ENCODE data around the gene DUSP15. TPM values are rescaled to one million over a fixed set of nuclear protein-coding genes. Genes with fewer than 3 reads are reported as not detected.
"Not testable (repeated sequence)": the region's sequence is repeated elsewhere in the genome, so short reads cannot be mapped to it uniquely, and the experiment has no call there.

Gene DUSP15
- total RNA-seq, 1 donor from 2014 or later, result not detected

DNA sequence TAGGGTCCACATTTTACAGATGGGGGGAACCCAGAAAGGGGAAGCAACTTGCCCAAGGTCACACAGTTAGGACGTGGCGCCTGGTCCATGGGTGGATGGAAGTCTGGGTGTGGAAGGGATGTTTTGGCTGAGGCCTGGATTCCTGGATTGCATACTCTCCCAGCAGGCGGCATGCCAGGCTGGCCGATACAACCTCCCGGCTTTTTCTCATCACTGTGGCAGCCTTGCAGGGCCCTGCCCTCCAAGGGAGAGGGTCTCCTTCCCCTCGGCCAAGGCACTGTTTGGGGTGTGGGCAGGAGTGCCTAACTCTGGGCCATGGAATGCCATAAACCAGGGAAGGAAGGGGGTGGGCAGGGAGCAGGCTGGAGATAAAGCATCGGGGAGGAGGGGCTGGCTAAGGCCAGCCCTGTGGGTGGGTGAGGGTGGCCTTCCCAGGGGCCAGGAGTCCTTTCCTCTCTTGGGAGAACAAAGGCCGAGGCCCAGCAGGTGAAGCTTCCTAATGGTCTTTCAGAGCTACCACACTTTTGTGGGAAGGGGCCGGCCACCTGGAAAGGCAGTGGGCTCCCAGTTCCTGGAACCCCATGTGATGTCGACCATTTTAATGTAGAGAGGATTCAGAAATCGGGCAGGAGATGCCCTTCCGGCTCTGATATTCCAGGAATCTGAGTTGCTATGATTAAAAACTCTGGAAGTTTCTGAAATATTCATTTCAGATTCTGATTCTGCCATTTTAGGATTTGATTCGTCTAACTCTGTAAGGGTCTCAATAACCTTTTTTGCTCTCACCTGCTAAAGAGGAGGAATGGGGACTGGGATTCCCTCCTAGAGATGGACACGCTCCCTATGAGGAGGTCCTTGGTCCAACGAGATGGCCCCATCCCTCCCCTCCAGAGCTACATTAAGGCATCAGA is 29.2 kb downstream of the DUSP15 start:
- DNase-seq (ENCODE audit: low read depth, low spot score), result no peak

DNA sequence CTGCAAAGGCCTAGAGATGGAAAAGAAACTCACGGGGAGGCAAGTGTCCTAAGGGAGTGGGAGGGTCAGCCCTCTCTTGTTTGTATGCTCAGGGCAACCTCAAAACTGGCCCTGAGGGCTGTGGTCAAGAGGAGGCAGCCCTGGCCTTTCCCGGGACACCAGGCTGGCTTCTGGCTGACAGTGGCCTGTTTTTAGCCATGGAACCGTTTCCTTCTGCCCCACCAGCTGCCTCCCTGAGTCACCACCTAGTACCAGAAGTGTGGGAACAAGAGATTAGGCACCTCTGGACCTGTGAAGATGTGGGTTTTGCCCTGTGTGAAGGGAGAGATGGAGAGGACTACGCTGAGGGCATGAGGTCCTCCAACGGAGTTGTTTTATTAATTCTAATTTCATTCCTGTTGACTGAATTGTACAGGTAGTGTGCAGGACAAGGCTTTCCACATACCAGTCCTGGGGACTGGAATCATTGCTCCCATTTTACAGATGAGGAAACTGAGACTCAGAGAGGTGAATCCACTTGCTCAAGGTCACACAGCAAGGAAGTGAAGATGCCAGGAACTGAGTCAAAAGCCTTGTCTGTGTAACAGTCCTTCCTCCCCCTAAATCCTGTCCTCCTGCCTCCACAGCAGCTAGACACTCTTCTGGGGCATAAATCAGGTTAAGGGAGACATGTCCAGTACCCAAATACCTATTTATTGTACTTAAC is 30.4 kb downstream of the DUSP15 start:
- no peak for DNase-seq (ENCODE audit: low read depth, low spot score)

DNA sequence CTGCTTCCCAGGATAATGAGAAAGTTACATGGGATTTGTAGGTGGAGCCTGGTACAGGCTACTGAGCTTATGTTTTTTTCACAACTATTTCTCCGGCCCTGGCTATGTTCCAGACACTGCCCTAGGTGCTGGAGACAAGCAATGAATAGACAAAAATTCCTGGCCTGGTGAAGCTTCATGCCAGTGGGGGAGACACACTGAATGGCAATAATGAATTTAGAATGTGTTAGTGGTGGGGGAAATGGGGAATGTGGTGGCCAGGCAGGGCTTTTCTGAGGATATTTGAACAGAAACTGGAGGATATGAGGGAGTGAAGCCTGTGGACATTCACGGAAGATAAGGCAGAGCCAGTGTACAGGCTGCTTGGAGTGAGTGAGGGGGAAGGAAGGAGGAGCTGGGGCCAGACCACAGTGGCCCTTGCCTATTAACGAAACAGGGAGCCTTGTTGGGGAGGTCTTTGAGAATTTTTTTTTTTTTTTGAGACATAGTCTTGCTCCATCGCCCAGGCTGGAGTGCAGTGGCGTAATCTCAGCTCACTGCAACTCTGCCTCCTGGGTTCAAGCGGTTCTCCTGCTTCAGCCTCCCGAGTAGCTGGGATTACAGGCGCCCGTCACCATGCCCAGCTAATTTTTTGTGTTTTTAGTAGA is 31.6 kb downstream of the DUSP15 start:
- DNase-seq (ENCODE audit: low read depth, low spot score), result no peak

DNA sequence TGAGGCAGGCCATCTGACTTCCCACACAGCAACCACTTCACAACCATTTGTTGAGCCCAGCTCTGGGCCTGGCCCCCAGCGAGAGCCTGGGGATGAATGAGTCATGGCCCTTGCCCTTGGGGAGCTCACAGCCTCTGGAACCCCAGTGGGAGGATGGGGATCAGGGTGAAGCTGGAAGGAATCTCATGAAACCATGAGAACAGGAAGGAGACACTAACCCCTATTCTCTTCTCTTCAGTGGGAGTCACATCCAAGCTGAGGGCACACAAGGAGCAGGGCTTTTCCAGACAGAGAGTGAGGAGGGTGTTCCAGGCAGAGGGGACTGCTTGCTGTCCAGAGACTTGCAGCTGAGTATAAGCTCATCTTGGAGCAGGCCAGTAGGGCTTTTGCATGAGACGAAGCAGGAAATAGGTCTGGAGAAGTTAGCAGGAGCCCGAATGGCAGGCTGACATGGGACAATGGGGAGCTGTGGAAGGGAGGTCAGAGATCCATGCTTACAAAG is 32.4 kb downstream of the DUSP15 start:
- DNase-seq (ENCODE audit: low read depth, low spot score), result no peak

DNA sequence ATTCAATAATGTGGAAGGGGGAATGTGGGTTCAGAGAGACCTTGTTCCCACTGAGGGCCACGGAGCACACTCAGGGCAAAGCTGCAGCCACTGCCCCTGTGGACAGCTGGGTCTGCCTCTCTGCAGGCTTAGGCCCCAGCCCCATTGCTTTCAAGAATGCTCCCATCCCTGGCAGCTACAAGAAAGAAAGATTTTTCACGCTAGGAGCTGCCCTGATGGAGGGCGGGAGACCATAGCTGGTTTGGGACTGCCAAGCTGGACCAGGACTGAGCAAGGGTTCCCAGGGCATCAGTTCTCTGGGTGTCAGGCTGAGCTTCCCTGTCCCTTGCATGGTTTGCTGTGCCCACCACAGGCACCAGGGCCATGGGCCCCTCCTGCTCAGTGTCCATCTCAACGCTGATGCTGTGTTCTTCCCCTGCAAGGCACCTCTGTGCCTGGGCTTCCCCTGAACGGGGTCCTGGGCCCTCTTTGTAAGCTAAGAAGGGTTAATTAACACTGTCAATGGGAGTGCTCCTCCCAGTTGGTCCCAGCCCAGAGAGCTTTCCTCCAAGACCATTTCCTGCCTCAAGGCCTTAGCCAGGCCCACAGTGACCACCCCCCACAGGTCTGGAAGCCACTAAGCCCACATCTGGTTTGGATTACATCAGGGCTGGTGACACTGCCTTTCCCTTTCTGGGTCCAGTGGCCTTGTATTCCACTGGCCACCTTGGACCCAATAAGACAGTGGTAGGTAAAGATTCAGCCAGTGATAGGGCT is 33.3 kb downstream of the DUSP15 start:
- DNase-seq (ENCODE audit: low read depth, low spot score), result no peak

DNA sequence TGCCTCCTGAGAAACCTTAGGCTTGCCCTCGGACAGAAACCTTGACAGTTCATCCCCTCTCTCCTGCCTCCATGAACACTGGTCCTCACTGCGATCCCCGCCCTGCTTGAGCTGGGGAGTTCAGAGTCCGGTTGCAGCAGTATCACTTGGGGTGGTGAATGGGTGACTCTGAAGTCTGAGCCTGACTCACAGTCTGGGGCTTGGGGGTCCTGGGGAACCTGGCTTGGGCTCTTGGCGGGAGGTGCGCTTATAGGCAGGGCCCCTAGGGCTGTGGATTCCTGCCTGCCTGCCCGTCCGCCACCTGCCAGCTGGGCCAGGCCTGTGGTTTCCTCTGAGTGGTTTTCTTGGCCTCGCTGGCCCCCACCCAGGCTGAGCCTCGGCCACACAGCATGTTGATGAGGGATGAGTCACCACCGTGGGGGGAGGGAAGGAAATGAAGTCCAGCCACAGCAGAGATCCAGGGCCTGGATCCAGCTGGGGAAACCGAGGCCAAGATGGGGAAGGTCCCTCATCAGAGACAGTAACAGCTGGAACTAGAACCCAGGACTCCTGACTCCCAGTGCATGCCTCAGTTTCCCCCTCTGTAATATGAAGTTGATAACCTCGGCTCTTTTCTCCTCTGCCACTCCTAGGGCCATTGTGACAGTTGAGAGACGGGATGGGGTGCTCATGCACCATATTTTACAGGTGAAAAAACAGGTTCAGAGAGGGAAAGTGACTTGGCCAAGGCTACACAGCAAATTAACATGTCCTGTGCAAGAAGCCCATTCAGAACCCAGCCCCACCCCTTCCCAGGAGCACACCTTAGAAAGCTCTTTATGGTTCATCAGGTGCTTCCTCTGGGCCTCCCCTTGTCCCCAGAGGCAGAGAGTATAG is 34.1 kb downstream of the DUSP15 start:
- peak; percentile 50 for DNase-seq (ENCODE audit: low read depth, low spot score)

DNA sequence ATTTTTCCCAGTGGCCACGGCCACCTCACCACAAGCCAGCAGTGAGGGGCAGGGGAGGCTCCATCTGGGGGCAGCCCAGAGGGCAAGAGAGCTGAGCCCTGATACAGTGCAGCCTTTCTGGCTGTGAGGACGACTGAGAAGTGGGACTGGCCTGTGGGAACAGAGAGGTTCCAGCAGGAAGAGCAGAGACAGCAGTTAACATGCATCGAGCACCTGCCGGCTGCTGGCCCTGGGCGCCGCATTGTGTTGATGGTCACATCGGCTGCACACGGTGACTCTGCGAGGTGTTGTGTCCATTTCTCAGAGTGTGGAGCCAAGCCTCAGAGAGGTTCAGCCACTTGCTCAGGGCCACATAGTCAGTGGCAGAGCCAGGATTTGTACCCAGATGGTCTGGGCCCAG is 34.8 kb downstream of the DUSP15 start:
- DNase-seq (ENCODE audit: low read depth, low spot score), result no peak

DNA sequence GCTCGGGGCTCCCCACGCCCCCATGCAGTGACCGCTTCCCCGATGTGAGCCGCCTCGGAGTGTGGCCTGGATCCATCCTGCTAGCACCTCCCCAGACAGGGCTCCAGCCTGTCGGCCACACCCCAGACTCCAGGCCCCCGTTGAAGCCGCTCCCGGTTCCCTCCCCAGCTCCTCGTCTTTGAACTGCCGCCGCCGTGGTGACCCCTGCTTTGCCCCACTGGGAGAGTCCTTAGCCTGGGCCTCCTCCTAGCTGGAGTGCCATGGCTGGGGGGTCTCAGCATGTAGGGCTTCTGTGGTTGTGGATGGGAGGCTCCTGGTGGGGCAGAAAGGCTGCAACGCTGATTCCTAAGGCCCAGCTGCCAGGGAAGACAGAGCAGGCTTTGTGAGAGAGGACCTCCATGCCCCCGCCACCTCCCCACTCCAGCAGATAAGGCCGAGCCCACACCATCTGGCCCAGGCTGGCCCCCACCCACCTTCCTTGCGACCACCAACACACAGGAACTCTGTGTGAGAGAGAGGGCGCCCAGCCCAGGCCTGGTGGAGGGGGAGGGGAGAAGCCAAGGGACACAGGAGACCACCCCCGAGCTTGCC is 36.3 kb downstream of the DUSP15 start:
- no peak for DNase-seq (ENCODE audit: low read depth, low spot score)

DNA sequence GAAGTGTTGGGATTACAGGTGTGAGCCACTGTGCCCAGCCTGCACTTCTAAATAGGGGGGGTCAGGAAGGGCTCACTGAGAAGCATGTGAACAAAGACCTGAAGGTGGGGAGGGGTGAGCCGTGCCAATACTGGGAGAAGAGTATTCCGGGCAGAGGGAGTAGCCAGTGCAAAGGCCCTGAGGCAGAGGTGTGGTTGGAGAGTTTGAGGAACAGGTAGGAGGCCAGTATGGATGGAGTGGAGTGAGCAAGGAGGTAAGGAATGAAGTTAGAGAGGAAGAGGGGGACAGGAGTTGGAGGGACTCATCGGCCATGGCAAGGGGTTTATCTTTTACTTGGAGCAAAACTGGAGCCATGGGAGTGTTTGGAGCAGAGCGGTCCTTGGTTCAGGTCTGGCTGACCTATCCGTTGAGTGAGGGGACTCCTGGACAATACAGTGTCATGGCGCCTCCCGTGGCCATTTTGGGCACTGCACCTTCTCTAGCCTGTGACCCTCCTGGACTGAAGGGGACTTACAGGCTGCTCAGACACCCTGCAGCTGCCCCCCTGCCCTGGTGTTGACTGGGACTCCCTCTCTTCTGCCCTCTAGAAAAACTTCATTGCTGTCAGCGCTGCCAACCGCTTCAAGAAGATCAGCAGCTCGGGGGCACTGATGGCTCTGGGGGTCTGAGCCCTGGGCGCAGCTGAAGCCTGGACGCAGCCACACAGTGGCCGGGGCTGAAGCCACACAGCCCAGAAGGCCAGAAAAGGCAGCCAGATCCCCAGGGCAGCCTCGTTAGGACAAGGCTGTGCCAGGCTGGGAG is 37.0 kb downstream of the DUSP15 start:
- no peak for DNase-seq (ENCODE audit: low read depth, low spot score)

DNA sequence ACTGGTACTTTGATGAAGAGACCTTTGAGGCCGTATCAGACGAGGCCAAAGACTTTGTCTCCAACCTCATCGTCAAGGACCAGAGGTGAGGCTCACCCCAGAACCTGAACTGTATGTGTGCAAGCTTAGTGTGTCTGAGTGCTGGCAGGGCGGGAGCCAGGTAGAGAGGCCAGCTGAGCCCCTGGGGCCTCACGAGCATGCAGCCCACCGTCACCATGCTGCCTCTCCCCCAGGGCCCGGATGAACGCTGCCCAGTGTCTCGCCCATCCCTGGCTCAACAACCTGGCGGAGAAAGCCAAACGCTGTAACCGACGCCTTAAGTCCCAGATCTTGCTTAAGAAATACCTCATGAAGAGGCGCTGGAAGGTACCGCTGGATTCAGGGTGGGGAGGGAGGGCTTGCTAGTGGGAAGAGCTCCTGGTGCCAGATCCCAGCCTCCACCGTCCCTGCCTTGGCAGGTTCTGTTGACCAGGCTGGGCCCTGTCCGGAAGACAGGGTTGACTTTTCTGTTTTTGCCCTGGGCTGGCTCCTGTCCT is 38.5 kb downstream of the DUSP15 start:
- no peak for DNase-seq (ENCODE audit: low read depth, low spot score)

DNA sequence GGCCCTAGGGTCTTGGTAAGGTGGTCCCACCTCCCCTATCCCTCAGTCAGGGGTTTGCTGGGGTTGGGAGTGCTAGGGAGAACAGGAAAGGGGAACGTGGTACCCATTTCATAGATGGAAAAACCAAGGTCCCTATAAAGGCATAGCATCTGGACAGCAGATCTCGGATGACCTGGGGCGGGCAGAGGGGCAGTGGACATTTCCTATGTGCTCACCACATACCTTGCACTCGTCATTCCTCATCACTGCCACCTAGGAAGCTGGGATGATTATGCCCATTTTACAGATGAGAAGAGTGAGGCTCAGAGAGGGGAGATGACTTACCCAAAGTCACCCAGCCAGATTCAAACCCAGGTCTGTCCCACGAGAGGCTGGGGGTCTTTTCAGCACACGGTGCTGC is 39.1 kb downstream of the DUSP15 start:
- no peak for DNase-seq (ENCODE audit: low read depth, low spot score)

DNA sequence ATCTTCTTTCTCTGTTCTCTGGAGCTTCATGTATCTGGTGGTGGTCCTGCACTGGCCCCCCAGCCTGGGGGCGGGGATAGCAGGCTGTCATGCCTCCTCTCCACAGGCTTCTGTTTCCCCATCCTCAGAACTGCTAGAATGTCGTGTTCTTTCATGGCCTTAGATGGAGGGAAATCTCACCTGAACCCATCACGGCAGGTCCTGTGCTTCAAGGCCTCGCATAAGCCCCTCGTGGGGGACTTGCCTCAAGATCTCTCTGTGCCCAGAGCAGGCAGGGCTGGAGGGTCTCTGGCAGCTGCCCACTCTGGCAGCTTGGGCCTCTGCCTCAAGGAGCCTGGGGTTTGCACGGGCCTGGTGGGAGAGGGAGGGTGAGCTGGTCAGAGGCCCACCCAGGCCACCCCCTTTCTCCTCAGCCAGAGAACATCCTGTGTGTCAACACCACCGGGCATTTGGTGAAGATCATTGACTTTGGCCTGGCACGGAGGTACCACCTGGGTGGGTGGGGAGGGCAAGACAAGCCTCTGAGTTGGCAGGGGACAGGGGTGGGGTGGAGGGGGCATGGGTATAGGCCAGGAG is 39.8 kb downstream of the DUSP15 start:
- no peak for DNase-seq (ENCODE audit: low read depth, low spot score)

DNA sequence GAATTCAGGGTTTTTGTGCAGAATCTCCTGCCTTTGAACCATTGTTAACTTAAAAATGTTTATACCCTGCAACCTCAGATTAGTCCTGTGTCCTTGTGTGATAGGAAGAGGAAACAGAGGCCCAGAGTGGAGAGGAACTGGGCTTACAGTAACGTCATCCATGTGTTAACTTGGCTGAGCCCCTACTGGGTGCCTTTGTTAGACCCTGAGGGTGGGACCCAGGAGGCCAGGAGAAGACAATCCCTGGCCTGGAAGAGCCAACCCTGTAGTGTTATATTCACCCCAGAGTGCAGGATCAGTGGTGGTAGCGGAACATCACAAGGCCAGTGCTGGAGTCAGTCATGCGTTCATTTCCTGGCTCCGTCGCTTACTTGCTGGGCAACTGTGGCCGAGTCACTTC is 40.6 kb downstream of the DUSP15 start:
- DNase-seq (ENCODE audit: low read depth, low spot score), result no peak

DNA sequence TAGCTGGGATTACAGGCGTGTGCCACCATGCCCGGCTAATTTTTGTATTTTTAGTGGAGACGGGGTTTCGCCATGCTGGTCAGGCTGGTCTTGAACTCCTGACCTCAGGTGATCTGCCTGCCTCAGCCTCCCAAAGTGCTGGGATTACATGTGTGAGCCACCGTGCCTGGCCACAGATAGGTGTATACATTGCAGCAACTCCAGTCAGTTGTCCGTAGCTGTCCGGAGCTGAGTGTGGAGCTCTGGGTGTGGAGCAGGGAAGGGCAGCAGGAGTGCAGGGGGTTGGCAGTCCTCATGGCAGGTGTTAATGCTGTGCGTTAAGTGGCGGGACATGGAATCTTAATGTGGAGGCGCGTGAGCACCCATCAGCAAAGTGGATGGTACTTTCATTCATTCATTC is 42.3 kb downstream of the DUSP15 start:
- not testable (repeated sequence) for DNase-seq (ENCODE audit: low read depth, low spot score)

DNA sequence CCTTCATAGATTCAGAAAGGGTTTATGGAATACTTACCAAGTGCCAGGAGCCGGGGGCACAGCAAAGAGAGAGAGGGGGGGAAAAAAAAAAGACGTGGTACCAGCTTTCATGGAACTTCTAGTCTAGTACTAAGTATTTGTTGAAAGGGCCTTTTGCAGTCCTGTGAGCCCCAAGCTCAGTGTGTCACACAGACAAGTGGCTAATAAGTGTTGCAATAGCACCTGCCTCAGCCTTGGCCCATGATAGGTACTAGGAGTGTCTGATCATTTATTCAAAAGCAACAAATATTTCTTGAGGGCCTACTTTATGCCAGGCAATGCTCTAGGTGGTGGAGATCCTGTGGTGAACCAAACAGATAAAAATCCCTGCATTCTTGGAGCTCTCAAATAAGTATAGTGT is 43.3 kb downstream of the DUSP15 start:
- no peak for DNase-seq (ENCODE audit: low read depth, low spot score)

DNA sequence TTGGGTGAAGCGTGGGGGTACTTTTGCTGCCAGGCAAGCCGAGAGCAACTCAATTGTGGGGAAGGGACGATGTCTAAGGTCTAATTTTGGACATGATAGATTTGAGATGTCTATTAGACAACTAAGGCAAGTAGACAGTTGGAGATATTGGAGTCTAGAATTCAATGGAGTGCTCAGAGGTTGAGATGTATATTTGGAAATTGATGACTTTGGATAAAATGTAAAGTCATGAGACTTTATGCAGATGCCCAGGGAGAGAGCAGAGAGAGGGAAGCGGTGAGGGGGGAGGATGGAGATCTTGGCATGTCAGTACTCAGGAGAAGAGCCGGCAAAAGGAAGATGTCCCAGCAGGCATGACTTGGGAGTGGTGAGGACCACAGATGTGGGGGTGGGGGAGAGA is 44.3 kb downstream of the DUSP15 start:
- DNase-seq (ENCODE audit: low read depth, low spot score), result no peak

DNA sequence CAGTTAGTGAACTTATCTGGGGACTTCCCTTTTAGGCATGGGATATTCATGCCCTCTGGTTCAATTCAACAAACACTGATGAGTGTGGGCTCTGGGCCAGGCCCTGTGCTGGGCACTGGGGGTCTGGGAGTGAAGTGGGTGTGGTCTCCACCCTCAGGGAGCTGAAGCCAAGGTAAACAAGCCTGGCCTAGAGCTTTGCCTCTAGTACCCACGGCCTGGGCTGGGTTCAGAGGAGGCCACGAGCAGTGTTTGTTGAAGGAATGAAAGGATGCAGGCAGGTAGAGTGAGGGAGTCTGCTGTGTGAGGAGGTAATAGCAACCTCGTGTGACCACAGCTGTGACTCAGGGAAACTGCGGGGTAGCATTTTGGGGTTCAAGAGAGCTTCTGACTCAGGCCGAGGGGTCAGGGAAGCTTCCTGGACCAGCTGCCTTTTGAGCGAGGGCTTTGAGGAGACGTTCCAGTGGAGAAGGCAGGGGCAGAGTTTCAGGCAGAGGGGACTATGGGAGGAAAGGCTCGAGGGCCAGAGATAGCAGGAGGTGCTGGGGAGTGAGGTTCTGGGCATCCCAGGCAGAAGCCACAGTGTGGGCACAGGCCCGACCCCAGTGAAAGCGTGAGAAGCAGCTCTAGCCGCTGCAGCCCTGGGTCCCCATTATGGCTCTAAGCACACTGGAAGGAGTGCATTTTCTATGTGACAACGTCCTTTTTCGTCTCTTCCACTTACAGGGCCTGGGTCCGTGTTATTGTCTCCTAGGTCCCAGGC is 45.6 kb downstream of the DUSP15 start:
- DNase-seq (ENCODE audit: low read depth, low spot score), result no peak

DNA sequence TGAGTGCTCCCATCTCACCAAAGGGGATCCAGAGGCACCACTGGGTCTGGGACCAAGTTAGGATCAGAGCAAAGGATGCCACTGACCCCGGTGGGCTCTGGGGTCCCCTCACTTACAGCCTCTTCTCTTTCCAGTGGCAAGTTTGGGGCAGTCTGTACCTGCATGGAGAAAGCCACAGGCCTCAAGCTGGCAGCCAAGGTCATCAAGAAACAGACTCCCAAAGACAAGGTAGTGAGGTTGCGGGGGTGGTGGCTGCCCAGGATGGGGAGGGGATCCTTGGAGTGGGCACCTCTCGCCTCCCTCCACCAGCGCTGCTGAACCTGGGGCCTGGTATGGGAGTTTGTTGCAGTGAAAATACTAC is 46.2 kb downstream of the DUSP15 start:
- no peak for DNase-seq (ENCODE audit: low read depth, low spot score)
